HUES6 (cell line): ENCODE measurements around the gene MALRD1.

Experiments
- H3K27ac ChIP-seq: 2 replicates; pipeline ENCODE4 v1.7.0; 2013; ENCODE audit warnings: low read depth, mild to moderate bottlenecking, low read length, inconsistent platforms
- H3K27me3 ChIP-seq: 2 replicates; pipeline ENCODE4 v1.6.1; 2013; ENCODE audit warnings: low read length; ENCODE audit not compliant: control insufficient read depth, insufficient read depth
- H3K36me3 ChIP-seq: 2 replicates; pipeline ENCODE4 v1.6.1; 2013; ENCODE audit warnings: low read length; ENCODE audit not compliant: control insufficient read depth, insufficient read depth
- H3K4me1 ChIP-seq: 2 replicates; pipeline ENCODE4 v1.6.1; 2013; ENCODE audit warnings: low read length; ENCODE audit not compliant: control insufficient read depth, insufficient read depth
- H3K4me3 ChIP-seq: 2 replicates; pipeline ENCODE4 v1.5.1; 2013; ENCODE audit warnings: low read depth, low read length
- H3K9ac ChIP-seq: one replicate; pipeline ENCODE4 v1.6.1; 2013; ENCODE audit warnings: mild to moderate bottlenecking, low read length
- H3K9me3 ChIP-seq: 2 replicates; pipeline ENCODE4 v1.6.1; 2013; ENCODE audit warnings: low read depth, low read length; ENCODE audit not compliant: control insufficient read depth, insufficient read depth

The MALRD1 gene

DNA sequence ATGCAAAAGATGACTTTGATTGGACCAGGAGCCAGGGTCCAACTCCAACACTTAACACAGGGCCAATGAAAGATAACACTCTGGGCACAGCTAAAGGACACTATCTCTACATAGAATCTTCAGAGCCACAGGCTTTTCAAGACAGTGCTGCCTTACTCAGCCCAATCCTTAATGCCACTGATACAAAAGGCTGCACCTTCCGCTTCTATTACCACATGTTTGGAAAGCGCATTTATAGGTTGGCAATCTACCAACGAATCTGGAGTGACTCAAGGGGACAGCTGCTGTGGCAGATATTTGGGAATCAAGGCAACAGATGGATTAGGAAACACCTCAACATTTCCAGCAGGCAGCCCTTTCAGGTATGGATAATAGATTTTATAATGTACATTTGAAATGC is 160.7 kb downstream of the MALRD1 start:
- Histone ChIP-seq H3K4me3 (no peak overlapping the region), H3K9ac (no peak overlapping the region), H3K4me1 (no peaks in the 10 kb centered on the region), H3K27ac (no peak overlapping the region), H3K36me3 (no peaks in the 10 kb centered on the region), H3K27me3 (no peaks in the 10 kb centered on the region), H3K9me3 (no peaks in the 10 kb centered on the region)

DNA sequence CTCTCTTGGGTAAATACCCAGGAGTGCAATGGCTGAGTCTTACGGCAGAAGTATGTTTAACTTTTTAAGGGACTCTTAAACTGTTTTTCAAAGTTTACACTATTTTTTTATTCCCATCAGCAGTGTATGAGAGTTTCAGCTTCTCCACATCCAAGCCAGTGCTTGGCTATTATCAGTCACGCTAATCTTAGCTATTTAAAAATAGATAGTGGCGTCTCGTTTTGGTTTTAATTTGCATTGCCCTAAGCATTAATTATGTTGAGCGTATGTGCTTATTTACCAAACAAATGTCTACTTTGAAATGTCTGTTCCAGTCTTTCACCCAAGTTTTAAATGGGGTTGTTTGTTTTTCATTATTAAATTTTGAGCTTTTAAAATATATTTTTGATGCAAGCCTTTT is 164.0 kb downstream of the MALRD1 start:
- H3K27me3 ChIP-seq = no peaks in the 10 kb centered on the region
- H3K27ac ChIP-seq = no peak overlapping the region
- H3K4me1 ChIP-seq = no peaks in the 10 kb centered on the region
- H3K36me3 ChIP-seq = no peaks in the 10 kb centered on the region
- no peaks in the 10 kb centered on the region for H3K9me3 ChIP-seq
- H3K9ac ChIP-seq = no peak overlapping the region
- no peak overlapping the region for H3K4me3 ChIP-seq

DNA sequence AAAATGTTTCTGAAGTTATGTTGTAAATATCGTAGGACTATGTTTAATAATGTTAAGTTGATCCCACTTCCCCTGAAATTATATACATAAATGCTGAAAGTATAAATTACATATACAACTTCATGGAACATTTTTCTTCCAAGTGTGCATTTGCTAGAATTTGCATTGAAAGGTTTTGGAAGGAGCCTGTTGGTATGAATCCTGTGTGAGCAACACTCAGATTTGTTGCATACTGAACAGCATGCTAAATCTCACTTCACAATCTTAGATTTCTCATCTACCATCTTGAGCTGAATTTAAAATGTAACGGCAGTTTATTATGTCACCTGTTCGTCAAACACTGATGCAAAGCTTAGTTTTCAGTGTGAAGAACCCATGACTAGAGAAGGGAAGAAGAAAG is 172.6 kb downstream of the MALRD1 start:
- Histone ChIP-seq H3K27ac (no peak overlapping the region), H3K36me3 (no peaks in the 10 kb centered on the region), H3K9ac (no peak overlapping the region), H3K4me3 (no peak overlapping the region), H3K27me3 (no peaks in the 10 kb centered on the region), H3K4me1 (no peaks in the 10 kb centered on the region), H3K9me3 (no peaks in the 10 kb centered on the region)

DNA sequence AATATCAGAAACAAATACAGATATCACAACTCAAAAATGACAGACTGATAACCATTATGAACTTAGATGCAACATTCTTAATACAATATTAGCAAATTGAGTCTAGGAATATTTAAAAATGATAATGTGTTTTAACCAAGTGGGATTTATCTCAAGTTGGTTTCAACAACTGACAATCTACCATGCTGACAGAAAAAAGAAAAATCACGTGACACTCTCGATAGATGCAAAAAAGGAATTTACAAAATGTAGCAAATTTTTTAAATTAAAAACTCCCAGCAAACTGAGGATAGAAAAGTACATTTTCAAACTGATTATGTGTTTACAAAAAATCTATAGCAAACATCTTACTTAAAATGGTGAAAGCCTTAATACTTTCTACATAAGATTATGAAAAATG is 177.4 kb downstream of the MALRD1 start:
- H3K36me3 ChIP-seq = no peaks in the 10 kb centered on the region
- H3K27me3 ChIP-seq = no peaks in the 10 kb centered on the region
- no peak overlapping the region for H3K27ac ChIP-seq
- no peaks in the 10 kb centered on the region for H3K9me3 ChIP-seq
- no peak overlapping the region for H3K4me3 ChIP-seq
- H3K4me1 ChIP-seq = no peaks in the 10 kb centered on the region
- H3K9ac ChIP-seq = no peak overlapping the region

DNA sequence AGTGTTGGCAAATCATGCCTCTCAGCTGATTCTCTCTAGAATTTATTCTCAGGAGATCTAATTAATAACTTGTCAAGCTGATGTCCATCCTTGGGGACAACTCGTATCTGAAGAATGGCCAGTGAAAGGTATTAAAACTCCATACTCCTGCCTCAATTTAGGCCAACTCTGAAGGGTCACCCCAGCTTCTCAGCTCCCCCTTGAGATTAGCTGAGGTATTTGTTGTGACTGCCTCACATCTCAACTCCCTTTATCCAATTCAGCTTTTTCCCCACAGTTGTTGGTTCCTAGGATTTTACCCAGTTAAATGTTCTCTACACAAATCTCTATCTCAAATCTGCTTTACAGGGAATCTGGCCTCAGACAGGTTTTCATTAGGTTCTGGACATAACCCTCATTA is 182.4 kb downstream of the MALRD1 start:
- H3K9me3 ChIP-seq = peaks cover 5% of the 10 kb centered on the region; the same call in 1 of the 2 replicates
- no peaks in the 10 kb centered on the region for H3K27me3 ChIP-seq
- no peaks in the 10 kb centered on the region for H3K36me3 ChIP-seq
- H3K9ac ChIP-seq = no peak overlapping the region
- no peaks in the 10 kb centered on the region for H3K4me1 ChIP-seq
- no peak overlapping the region for H3K4me3 ChIP-seq
- H3K27ac ChIP-seq = no peak overlapping the region

DNA sequence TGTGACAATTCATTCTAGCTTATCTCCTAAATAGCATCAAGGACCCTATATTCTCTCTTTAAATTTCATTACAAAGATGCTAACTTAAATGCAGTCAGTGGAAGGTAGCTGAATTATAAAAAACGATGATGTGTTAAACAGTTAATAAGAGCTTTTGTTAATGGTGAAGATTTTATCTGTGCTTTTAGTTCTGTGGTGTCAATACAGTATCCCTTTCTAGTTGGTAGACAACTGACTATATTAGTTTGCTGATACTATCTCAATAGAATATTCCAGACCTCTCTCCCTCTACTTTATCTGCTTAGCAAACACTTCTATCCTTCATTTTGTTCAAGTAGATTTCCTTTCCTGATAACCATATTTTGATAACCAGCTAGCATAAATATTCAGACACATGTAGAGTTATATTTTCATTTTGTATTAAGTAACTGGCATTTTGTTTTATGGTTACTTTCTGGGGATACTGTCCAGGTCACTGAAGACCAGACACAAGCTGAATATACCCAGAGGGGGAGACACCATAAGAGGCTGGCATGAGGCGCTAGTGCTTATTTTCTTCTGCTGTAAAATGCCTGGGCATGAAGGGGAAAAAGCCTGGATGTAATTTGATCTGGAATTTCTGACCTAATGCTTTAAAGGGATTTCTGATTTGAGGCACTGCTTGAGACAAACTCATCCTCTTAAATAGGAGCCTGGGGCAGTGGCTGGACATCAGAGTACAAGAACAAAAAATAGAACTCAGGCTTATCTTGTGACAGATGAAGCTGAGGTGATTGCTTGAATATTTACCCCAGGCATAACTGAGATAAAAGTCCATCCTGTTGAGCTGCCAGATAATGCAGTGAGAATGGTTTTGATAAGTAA is 197.5 kb downstream of the MALRD1 start:
- H3K9me3 ChIP-seq = no peaks in the 10 kb centered on the region
- H3K36me3 ChIP-seq = no peaks in the 10 kb centered on the region
- H3K4me3 ChIP-seq = no peak overlapping the region
- H3K27ac ChIP-seq = no peak overlapping the region
- no peaks in the 10 kb centered on the region for H3K4me1 ChIP-seq
- H3K9ac ChIP-seq = no peak overlapping the region
- no peaks in the 10 kb centered on the region for H3K27me3 ChIP-seq

DNA sequence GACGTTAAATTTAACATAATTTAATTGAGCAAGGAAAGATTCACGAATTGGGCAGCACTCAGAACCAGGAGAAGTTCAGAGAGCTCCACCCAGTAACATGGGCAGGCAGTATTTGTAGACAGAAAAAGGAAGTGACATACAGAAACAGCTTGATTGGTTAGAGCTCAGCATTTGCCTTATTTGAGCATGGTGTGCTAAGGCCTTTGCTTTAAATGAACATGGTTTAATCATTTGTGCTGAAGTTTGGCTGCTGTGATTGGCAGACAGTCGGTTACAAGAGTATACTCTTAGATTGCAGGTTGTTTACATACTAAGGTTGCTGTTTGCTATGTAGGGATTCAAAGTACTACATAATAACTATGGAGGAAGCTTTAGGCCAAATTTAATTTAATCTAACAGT is 199.2 kb downstream of the MALRD1 start:
- Histone ChIP-seq H3K9ac (no peak overlapping the region), H3K4me3 (no peak overlapping the region), H3K27ac (no peak overlapping the region), H3K4me1 (no peaks in the 10 kb centered on the region), H3K36me3 (no peaks in the 10 kb centered on the region), H3K9me3 (no peaks in the 10 kb centered on the region), H3K27me3 (no peaks in the 10 kb centered on the region)

DNA sequence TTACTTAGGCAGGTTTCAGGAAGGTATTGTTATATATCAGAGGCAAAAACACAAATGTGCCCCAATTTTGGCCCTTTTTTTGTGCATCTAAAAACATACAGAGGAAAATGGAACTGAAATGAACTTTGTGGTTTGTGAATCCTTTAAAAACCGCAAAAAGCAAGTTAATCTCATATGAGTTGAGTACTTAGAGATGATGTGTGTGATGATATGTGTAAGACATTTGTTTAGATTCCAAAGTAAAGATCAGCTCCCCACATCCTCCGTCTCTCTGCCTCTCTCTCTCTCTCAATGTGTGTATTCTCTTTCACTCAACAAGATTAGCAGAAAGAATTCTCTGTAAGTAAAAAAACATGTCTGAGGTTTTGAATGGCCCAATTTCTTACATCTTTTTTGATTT is 201.9 kb downstream of the MALRD1 start:
- Histone ChIP-seq H3K36me3 (no peaks in the 10 kb centered on the region), H3K27ac (no peak overlapping the region)

DNA sequence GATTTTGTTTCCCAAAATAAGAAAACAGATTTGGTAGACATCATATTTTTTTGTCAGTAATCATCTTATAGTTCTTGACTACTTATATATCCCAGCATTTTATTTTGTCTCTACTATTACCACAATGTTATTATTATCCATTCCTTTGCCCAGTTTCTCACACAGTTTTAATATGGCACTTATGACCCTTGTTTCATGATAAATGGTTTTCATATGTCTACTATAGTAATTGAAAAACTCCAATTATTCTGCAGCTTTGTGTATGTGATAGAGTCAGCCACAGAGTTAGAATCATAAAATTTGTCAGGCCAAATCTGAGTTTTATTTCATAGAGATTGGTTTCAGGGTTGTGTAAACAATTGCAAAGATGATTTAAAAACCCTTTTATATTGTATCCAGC is 203.9 kb downstream of the MALRD1 start:
- Histone ChIP-seq H3K4me1 (no peaks in the 10 kb centered on the region), H3K27me3 (no peaks in the 10 kb centered on the region), H3K27ac (no peak overlapping the region), H3K36me3 (no peaks in the 10 kb centered on the region), H3K9ac (no peak overlapping the region), H3K4me3 (no peak overlapping the region), H3K9me3 (no peaks in the 10 kb centered on the region)

More for the DNA sequence above, 201.9 kb downstream of the MALRD1 start:
- Histone ChIP-seq H3K4me3 (no peak overlapping the region), H3K27me3 (no peaks in the 10 kb centered on the region), H3K9me3 (no peaks in the 10 kb centered on the region), H3K9ac (no peak overlapping the region), H3K4me1 (no peaks in the 10 kb centered on the region)

DNA sequence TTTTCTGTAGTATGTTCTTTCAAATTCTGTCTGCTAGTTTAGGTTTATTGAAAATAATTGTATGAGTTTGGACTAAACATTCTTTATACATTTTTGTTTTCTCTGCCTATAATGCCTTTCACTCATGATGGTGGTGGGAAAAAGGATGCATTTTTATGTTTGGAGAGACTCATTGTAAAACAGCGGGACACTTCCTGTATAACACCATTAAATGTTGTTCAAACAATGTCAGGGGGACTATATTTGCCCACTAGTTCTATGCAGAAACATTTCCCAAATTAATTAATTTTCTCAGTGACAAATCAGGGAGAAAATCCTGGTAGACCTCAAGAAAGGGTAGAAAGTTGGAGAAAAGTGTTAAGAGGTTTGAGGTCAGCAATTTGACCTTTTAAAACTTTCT is 207.7 kb downstream of the MALRD1 start:
- Histone ChIP-seq H3K27ac (no peak overlapping the region), H3K4me3 (no peak overlapping the region), H3K9me3 (no peaks in the 10 kb centered on the region), H3K9ac (no peak overlapping the region), H3K4me1 (no peaks in the 10 kb centered on the region), H3K36me3 (no peaks in the 10 kb centered on the region), H3K27me3 (no peaks in the 10 kb centered on the region)

DNA sequence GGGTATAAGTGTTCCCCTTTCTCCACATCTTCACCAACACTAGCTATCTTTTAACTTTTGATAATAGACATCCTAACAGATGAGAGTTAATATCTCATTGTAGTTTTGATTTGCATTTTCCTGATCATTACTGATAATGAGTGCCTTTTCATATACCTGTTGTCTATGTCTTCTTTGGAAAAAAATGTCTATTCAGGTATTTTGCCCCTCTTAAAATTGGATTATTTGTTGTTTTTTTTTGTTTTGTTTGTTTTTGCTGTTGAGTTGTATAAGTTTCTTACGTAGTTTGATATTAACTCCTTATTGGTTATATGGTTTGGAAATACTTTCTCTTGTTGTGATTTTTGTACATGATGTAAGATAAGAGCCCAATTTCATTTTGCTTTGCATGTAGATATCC is 214.7 kb downstream of the MALRD1 start:
- H3K9ac ChIP-seq = no peak overlapping the region
- no peak overlapping the region for H3K27ac ChIP-seq
- H3K36me3 ChIP-seq = no peaks in the 10 kb centered on the region
- no peaks in the 10 kb centered on the region for H3K27me3 ChIP-seq
- no peak overlapping the region for H3K4me3 ChIP-seq
- H3K9me3 ChIP-seq = no peaks in the 10 kb centered on the region
- no peaks in the 10 kb centered on the region for H3K4me1 ChIP-seq
